Hematopoietic multipotent progenitor cell treated with erythropoietin and hydrocortisone succinate and interleukin-3 and kit ligand, for 8 days (in vitro differentiated cells): ENCODE data around the gene PPP1R12A.
A peak's percentile ranks its signal among the peaks of the same experiment; 100 is the strongest.
"Not testable (repeated sequence)": the region's sequence is repeated elsewhere in the genome, so short reads cannot be mapped to it uniquely, and the experiment has no call there.

Source experiments
- DNase-seq: peaks from one replicate; pipeline ENCODE4 v3.0.0-alpha.2; 2015

PPP1R12A gene

GRCh38 chr12:79886917-79887519 lies 47.9 kb downstream of the PPP1R12A start:
- DNase-seq: peak; percentile 76

GRCh38 chr12:79885911-79886490 lies 48.9 kb downstream of the PPP1R12A start:
- no peak for DNase-seq

GRCh38 chr12:79884401-79885006 lies 50.4 kb downstream of the PPP1R12A start:
- no peak for DNase-seq

GRCh38 chr12:79883216-79883615 lies 51.7 kb downstream of the PPP1R12A start:
- no peak for DNase-seq

- DNase-seq: no peak
These were observed 53.5 kb downstream of the PPP1R12A start for GRCh38 chr12:79881351-79881750.

- DNase-seq: not testable (repeated sequence)
These were observed 56.4 kb downstream of the PPP1R12A start for GRCh38 chr12:79878506-79878905.

GRCh38 chr12:79877246-79877645 lies 57.7 kb downstream of the PPP1R12A start:
- no peak for DNase-seq

- DNase-seq: no peak
These were observed 60.2 kb downstream of the PPP1R12A start for GRCh38 chr12:79874665-79875064.

GRCh38 chr12:79873201-79873600 lies 61.7 kb downstream of the PPP1R12A start:
- no peak for DNase-seq

- no peak for DNase-seq
These were observed 63.3 kb downstream of the PPP1R12A start for GRCh38 chr12:79871621-79872020.

GRCh38 chr12:79870916-79871315 lies 64.0 kb downstream of the PPP1R12A start:
- DNase-seq: no peak

- no peak for DNase-seq
These were observed 75.3 kb downstream of the PPP1R12A start for GRCh38 chr12:79859646-79860045.

GRCh38 chr12:79858518-79858917 lies 76.4 kb downstream of the PPP1R12A start:
- DNase-seq: no peak

GRCh38 chr12:79857675-79858074 lies 77.2 kb downstream of the PPP1R12A start:
- no peak for DNase-seq

- DNase-seq: peak; percentile 26
These were observed 84.1 kb downstream of the PPP1R12A start for GRCh38 chr12:79850610-79851299.

GRCh38 chr12:79848339-79848738 lies 86.6 kb downstream of the PPP1R12A start:
- DNase-seq: no peak

- DNase-seq: no peak
These were observed 87.5 kb downstream of the PPP1R12A start for GRCh38 chr12:79847417-79847816.

GRCh38 chr12:79844693-79845092 lies 90.2 kb downstream of the PPP1R12A start:
- DNase-seq: peak; percentile 23

- no peak for DNase-seq
These were observed 90.9 kb downstream of the PPP1R12A start for GRCh38 chr12:79843978-79844377.

GRCh38 chr12:79842630-79843029 lies 92.3 kb downstream of the PPP1R12A start:
- no peak for DNase-seq

GRCh38 chr12:79841878-79842265 lies 93.0 kb downstream of the PPP1R12A start:
- no peak for DNase-seq

- DNase-seq: no peak
These were observed 93.5 kb downstream of the PPP1R12A start for GRCh38 chr12:79841248-79841877.

GRCh38 chr12:79838359-79838758 lies 96.5 kb downstream of the PPP1R12A start:
- DNase-seq: no peak

GRCh38 chr12:79837575-79837974 lies 97.3 kb downstream of the PPP1R12A start:
- no peak for DNase-seq
